HepG2 (cell line): Measurements from ENCODE around the gene SMARCC1. TPM values are rescaled to one million over a fixed set of nuclear protein-coding genes. Genes with fewer than 3 reads are reported as not detected.
A peak's percentile ranks its signal among the peaks of the same experiment; 100 is the strongest.

Source experiments
- ADNP ChIP-seq: sonication (generic); formaldehyde crosslinking; IDR thresholded peaks from 2 replicates; pipeline ENCODE4 v1.4.0; 2020; ENCODE audit warnings: missing genetic modification reagents
- ATAD3A ChIP-seq: sonication (generic); formaldehyde crosslinking; IDR thresholded peaks from 2 replicates; pipeline ENCODE4 v1.4.0; 2020; ENCODE audit warnings: missing genetic modification reagents
- HMG20A ChIP-seq: IDR thresholded peaks from 2 replicates; pipeline ENCODE4 v1.6.1; 2016; ENCODE audit warnings: borderline replicate concordance
- HNRNPH1 ChIP-seq: fragments of 200-400 bp; formaldehyde crosslinking; optimal IDR thresholded peaks from 2 replicates; pipeline ENCODE3; 2017; ENCODE audit warnings: mild to moderate bottlenecking, low read depth, low read length
- KLF12 ChIP-seq: sonication (generic); formaldehyde crosslinking; IDR thresholded peaks from 2 replicates; pipeline ENCODE4 v1.4.0; 2020; ENCODE audit warnings: missing genetic modification reagents, borderline replicate concordance
- KMT2B ChIP-seq: IDR thresholded peaks from 2 replicates; pipeline ENCODE4 v1.6.1; 2016; ENCODE audit warnings: missing genetic modification reagents, missing compliant biosample characterization
- MTF2 ChIP-seq: sonication (generic); formaldehyde crosslinking; IDR thresholded peaks from 2 replicates; pipeline ENCODE4 v1.5.0; 2020; ENCODE audit warnings: missing genetic modification reagents, borderline replicate concordance
- NR3C1 ChIP-seq: sonication (generic); formaldehyde crosslinking; IDR thresholded peaks from 2 replicates; pipeline ENCODE4 v1.4.0; 2020; ENCODE audit warnings: missing genetic modification reagents
- PRDM15 ChIP-seq: sonication (generic); formaldehyde crosslinking; IDR thresholded peaks from 2 replicates; pipeline ENCODE4 v1.4.0; 2020; ENCODE audit warnings: missing genetic modification reagents
- RBAK ChIP-seq: sonication (generic); formaldehyde crosslinking; IDR thresholded peaks from 2 replicates; pipeline ENCODE4 v1.5.1; 2020; ENCODE audit warnings: mild to moderate bottlenecking, missing genetic modification reagents
- SYNCRIP ChIP-seq: fragments of 200-400 bp; formaldehyde crosslinking; IDR thresholded peaks from 2 replicates; pipeline ENCODE4 v1.6.1; 2018; ENCODE audit warnings: mild to moderate bottlenecking, low read depth, low read length; ENCODE audit not compliant: insufficient read depth
- TBP ChIP-seq: sonication (generic); formaldehyde crosslinking; IDR thresholded peaks from 2 replicates; pipeline ENCODE4 v1.5.0; 2020; ENCODE audit warnings: missing genetic modification reagents
- WIZ ChIP-seq: sonication (generic); formaldehyde crosslinking; IDR thresholded peaks from 2 replicates; pipeline ENCODE4 v1.5.1; 2020; ENCODE audit warnings: mild to moderate bottlenecking, missing genetic modification reagents
- ZBTB14 ChIP-seq: sonication (generic); formaldehyde crosslinking; IDR thresholded peaks from 2 replicates; pipeline ENCODE4 v1.4.0; 2020; ENCODE audit warnings: missing genetic modification reagents
- ZGPAT ChIP-seq: IDR thresholded peaks from 2 replicates; pipeline ENCODE4 v1.6.1; 2016; ENCODE audit warnings: mild to moderate bottlenecking
- ZKSCAN8 ChIP-seq: IDR thresholded peaks from 2 replicates; pipeline ENCODE4 v1.6.1; 2016; ENCODE audit warnings: borderline replicate concordance, missing genetic modification reagents, missing compliant biosample characterization
- ZMYM2 ChIP-seq: sonication (generic); formaldehyde crosslinking; IDR thresholded peaks from 2 replicates; pipeline ENCODE4 v1.8.0; 2022; ENCODE audit warnings: mild to moderate bottlenecking, missing genetic modification reagents
- ZNF124 ChIP-seq: sonication (generic); formaldehyde crosslinking; IDR thresholded peaks from 2 replicates; pipeline ENCODE4 v1.4.0; 2020; ENCODE audit warnings: missing genetic modification reagents
- ZNF17 ChIP-seq: sonication (generic); formaldehyde crosslinking; IDR thresholded peaks from 2 replicates; pipeline ENCODE4 v1.5.0; 2020; ENCODE audit warnings: mild to moderate bottlenecking, missing genetic modification reagents
- ZNF574 ChIP-seq: sonication (generic); formaldehyde crosslinking; IDR thresholded peaks from 2 replicates; pipeline ENCODE4 v1.4.0; 2020; ENCODE audit warnings: missing genetic modification reagents
- ZNF644 ChIP-seq: IDR thresholded peaks from 2 replicates; pipeline ENCODE4 v1.6.1; 2016; ENCODE audit warnings: low read depth
- polyA plus RNA-seq, 8 experiments: library from polyadenylated mRNA; depleted of rRNA in 3 of 8; stranded (reverse) in 7 of 8; unstranded in 1 of 8; fragments of >200 nt; fragmentation: Illumina TruSeq in 4 of 8; extraction: Trizol in 4 of 8; gene quantifications; 2 replicates each; pipeline versions ENCODE4 v1.2.1 to v1.2.3, GENCODE V29; 2011 to 2016; ENCODE audit warnings: low read depth in 4 of 8, missing spikeins in 1 of 8, mixed read lengths in 1 of 8; ENCODE audit not compliant: insufficient read depth in 1 of 8
- total RNA-seq, 5 experiments: library from RNA; depleted of rRNA; stranded (reverse); fragments of >200 nt; fragmentation: Illumina TruSeq; extraction: Trizol; gene quantifications; 2 replicates each; pipeline ENCODE4 v1.2.3, GENCODE V29; 2016; ENCODE audit warnings: low read depth in 1 of 5

The SMARCC1 gene
- total and polyA plus RNA-seq, 2 of the 13 experiments (the other 11 are each of a cell fraction or from before 2014, with no cell fraction given) = 47.9 to 58.4 TPM

- TF ChIP-seq ZNF574 (CRISPR knock-in tag) (peak; percentile 100), SYNCRIP (no peak), ZNF644 (CRISPR knock-in tag) (no peak), ZNF124 (CRISPR knock-in tag) (no peak), PRDM15 (CRISPR knock-in tag) (no peak), KLF12 (CRISPR knock-in tag) (peak; percentile 81; the same call in 1 of the 2 replicates), MTF2 (no peak), TBP (CRISPR knock-in tag) (no peak), ATAD3A (CRISPR knock-in tag) (no peak; the same call in 1 of the 2 replicates), ZKSCAN8 (0 out of 2 replicates have a peak, but pooled peaks have one; percentile 23), ZBTB14 (0 out of 2 replicates have a peak, but pooled peaks have one; percentile 20), KMT2B (CRISPR knock-in tag) (peak; percentile 24; the same call in 1 of the 2 replicates), RBAK (CRISPR knock-in tag) (no peak), ZMYM2 (CRISPR knock-in tag) (no peak), ZGPAT (CRISPR knock-in tag) (peak; percentile 51; the same call in 1 of the 2 replicates), ADNP (no peak), NR3C1 (CRISPR knock-in tag) (no peak), HMG20A (CRISPR knock-in tag) (no peak), WIZ (CRISPR knock-in tag) (no peak), HNRNPH1 (no peak), ZNF17 (no peak)
These were observed 43.1 kb upstream of the SMARCC1 start (continued) for GRCh38 chr3:47824541-47825473.
